GM18870 (cell line): ENCODE data around the gene PREB.
"Not testable (repeated sequence)": the region's sequence is repeated elsewhere in the genome, so short reads cannot be mapped to it uniquely, and the experiment has no call there.

ENCODE experiments used
- ATAC-seq: cut with Tn5 transposase; IDR thresholded peaks from one replicate; pipeline ENCODE4 v1.9.1; 2021; ENCODE audit warnings: moderate library complexity; ENCODE audit not compliant: unreplicated experiment

The PREB gene, protein sequence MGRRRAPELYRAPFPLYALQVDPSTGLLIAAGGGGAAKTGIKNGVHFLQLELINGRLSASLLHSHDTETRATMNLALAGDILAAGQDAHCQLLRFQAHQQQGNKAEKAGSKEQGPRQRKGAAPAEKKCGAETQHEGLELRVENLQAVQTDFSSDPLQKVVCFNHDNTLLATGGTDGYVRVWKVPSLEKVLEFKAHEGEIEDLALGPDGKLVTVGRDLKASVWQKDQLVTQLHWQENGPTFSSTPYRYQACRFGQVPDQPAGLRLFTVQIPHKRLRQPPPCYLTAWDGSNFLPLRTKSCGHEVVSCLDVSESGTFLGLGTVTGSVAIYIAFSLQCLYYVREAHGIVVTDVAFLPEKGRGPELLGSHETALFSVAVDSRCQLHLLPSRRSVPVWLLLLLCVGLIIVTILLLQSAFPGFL

GRCh38 chr2:27133905-27134780, at the start of gene PREB:
Gene PREB (minus strand): TSS chr2:27134636. CDS start chr2:27134421, 215 bp downstream.
- peak; percentile 54 for ATAC-seq

DNA sequence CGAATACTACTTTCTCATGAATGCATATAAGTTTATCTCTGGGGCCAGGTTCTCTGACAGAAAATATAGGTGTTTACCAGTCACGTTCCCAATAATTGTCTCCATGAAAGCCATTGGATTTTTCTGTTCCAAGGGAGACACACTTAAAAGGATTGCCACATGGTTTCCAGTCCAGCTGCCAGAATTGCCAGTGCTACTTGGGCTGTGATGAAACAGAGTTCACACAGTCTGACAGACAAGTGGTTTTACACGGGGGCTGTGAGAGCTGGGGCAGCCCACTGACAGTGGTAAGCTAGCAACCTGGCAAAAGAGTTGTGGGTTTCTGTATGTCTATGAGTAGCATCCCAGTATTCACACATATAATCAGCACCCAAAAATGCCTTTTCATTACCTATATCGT, 49.7 kb upstream of the PREB start:
- no peak for ATAC-seq

DNA sequence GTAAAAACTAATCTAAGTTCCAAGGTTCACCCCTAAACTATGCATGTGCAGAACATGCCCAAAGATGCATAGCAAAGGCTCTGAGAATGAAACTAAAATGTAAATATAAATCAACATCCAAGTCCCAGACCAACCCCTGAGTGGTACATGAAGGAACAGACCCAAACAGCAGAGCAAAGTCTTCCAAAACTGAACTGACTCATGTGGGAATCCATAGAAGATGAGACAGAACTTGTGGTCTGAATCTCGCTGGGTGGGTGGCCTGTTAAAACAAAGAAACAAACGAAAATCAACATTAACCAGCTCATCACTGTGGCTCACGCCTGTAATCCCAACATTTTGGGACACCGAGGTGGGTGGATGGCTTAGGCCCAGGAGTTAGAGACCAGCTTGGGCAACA, 47.9 kb upstream of the PREB start:
- no peak for ATAC-seq

DNA sequence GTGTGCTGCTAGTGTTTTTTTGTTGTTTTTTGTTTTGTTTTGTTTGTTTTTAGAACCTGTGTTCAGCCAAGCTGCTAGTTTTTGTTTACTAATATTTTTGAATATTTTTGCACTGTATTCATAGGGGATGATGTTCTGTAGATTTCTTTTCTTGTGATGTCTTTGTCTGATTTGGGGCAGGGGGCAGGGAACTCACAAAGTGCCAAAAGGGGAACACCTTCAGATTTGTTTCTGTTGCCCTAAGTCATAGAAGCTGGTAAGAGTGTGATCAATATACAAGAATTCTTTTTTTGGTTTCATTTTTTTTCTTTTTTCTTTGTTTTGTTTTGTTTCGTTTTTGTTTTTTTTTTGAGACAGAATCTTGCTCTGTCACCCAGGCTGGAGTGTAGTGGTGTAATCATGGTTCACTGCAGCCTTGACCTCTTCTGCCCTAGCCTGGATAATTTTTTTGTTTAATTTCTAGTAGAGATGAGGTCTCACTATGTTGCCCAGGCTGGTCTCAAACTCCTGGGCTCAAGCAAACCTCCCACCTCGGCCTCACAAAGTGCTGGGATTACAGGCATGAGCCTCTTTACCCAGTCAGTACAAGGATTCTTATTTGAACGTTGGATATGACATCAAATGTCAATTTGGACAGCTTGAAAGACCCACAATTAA, 45.0 kb upstream of the PREB start:
- no peak for ATAC-seq

- no peak for ATAC-seq
These were observed 44.0 kb upstream of the PREB start for GRCh38 chr2:27178469-27178868.

- no peak for ATAC-seq
These were observed 43.3 kb upstream of the PREB start for GRCh38 chr2:27177441-27178351.

DNA sequence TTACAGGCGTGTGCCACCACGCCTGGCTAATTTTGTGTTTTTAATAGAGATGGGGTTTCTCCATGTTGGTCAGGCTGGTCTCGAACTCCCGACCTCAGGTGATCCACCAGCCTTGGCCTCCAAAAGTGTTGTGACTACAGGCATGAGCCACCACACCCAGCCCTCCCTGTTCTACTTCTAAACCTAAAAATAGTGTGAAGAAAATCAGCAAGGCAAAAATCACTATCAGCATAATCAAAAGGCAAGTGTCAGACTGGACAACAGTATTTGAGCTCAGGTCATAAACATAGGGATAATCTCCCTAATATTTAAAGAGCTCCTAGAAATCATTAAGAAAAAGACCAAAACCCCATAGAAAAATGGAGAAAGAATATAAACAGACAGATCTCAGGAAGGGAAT, 41.3 kb upstream of the PREB start:
- ATAC-seq, result not testable (repeated sequence)

GRCh38 chr2:27175330-27175729, 40.9 kb upstream of the PREB start:
- no peak for ATAC-seq

- no peak for ATAC-seq
These were observed 40.2 kb upstream of the PREB start for GRCh38 chr2:27174638-27175037.

- no peak for ATAC-seq
These were observed 37.0 kb upstream of the PREB start for GRCh38 chr2:27171351-27171848.

DNA sequence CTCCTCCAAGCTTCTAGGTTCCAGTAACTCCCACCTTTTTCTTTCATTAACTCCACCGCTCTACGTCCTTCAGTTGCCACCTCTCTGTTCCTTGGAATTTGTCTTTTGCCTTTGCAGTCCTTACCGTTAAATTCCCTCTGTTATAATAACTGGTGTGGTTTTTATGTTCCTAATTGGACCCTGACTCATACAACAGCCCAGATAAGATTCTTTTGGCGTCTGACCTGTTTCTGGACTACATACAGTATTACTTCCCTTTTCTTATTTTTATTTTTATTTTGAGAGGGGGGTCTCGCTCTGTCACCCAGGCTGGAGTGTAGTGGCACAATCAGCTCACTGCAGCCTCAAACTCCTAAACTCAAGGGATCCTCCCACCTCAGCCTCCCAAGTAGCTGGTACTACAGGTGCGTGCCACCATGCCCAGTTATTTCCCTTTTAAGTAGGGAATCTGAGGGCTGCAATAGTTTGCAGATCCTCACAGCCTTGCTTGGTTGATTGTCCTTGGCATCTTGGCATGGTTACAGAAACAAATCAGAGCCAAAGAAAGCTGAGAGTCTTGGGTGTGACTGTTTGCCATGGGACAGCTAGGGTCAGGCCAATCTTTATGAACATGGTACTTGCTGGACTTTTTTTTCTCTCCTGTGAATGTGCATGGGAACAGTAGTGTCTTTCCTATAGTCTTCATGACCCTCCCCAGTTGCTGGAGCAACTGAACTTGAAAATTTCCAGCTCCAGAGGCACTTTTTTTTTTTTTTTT, 36.3 kb upstream of the PREB start:
- ATAC-seq, result no peak

DNA sequence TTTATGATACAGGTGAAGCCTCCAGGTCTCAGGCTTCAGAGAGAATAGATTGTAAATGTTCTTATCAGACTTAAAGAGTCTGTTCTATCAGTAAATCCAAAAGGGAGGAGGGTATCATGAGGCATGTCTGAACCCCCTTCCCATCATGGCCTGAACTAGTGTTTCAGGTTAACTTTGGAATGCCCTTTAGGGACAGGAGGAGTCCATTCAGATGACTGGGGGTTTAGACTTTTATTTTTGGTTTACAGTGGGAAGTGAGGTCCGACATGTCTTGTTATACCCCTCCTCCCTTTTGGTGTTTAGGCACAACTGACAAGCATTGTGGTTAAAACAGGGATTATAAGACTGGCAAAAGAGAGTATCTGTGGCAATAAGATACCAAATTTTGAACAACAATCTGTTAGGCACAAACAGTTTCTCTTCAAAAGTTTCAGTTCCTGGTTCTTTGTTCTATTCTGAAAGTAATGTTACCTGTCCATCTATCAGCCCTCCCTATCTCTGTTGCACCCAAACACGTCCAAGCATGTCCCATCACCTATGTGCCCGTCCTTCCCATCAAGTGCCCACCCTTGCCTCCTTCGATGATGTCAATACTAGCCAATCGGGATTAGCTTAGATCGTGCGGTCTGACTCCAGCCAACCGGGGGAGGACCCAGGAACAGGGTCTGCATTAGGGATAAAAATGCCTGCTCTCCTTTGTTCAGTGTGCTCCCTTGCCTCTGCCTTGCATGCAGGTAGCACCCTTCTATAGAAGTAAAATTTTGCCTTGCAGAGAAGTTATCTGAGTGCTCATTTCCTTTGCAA, 30.7 kb upstream of the PREB start:
- ATAC-seq, result no peak

GRCh38 chr2:27162151-27163121, 28.0 kb upstream of the PREB start:
- ATAC-seq, result no peak

DNA sequence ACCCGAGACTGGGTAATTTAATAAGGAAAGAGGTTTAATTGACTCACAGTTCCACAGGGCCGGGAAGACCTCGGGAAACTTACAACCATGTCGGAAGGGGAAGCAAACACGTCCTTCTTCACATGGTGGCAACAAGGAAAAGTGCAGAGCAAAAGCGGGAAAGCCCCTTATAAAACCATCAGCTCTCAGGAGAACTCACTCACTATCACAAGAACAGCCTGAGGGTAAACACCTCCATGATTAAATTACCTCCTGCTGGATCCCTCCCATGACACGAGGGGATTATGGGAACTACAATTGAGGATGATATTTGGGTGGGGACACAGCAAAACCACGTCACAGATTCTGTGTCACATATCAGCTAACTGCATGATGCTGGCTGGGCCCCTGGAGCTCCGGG, 25.8 kb upstream of the PREB start:
- ATAC-seq, result no peak

- ATAC-seq, result no peak
These were observed 24.8 kb upstream of the PREB start for GRCh38 chr2:27159271-27159670.

DNA sequence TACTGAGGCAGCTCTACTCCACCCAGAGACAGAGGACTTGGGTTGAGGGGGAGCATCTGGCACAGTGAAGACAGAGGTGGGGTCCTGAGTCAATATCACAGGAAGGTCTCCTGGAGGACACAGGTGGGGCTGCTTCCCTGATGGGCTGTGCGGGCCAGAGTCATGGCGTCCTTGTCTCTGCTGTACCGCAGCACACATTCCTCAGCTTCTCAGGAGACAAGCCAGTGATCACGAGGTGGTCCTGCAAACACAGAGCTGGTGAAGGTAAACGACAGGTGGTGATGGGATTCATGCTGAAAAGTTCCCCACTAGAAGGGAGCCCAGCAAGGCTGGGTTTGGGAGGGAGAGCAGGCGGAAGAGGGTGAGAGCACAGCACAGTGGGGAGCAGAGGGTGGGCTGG, 24.0 kb upstream of the PREB start:
- ATAC-seq, result no peak

- ATAC-seq, result no peak
These were observed 20.7 kb upstream of the PREB start for GRCh38 chr2:27155069-27155520.
